CMK (cell line): ENCODE results near the gene TMPRSS3.

Experiments used
- DNase-seq: peaks from one replicate; pipeline ENCODE4 v3.0.0-alpha.2; 2010; ENCODE audit warnings: low read depth

The TMPRSS3 gene

DNA sequence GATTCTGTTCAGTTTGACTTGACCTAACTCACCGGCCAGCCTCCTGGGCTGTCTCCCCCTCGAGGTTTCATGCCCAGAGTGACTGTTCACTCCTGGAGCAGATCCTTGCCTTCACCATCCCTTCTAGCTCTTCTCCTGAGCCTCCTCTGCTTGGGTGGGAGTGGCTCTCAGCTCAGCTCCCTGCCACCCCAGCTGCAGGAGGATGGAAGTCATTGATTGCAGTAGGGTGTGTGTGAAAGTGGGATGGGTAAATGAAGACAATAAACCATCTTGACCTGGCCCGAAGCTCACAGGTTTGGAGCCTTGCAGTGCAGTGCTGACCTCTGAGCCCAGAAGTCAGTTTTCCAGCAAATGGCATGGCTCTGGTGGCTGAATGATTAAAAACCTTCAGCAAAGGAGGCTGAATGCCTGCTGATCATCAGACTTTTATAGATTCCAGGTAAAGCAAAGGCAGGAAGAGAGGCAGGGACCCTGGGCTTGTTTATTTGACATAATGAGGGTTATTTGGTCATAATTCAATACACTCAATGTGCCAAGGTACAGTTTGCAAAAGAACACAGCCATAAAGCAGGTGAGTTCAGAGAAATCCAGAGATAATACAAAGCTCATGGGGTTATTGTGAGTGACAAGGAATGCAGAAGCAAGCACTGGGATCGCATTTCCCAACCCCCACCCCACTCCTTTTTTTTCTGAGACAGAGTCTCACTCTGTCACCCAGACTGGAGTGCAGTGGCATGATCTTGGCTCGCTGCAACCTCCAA lies 63.1 kb downstream of the TMPRSS3 start:
- no peak for DNase-seq

- DNase-seq, result no peak
These were observed 64.2 kb downstream of the TMPRSS3 start for GRCh38 chr21:42331660-42332059.

DNA sequence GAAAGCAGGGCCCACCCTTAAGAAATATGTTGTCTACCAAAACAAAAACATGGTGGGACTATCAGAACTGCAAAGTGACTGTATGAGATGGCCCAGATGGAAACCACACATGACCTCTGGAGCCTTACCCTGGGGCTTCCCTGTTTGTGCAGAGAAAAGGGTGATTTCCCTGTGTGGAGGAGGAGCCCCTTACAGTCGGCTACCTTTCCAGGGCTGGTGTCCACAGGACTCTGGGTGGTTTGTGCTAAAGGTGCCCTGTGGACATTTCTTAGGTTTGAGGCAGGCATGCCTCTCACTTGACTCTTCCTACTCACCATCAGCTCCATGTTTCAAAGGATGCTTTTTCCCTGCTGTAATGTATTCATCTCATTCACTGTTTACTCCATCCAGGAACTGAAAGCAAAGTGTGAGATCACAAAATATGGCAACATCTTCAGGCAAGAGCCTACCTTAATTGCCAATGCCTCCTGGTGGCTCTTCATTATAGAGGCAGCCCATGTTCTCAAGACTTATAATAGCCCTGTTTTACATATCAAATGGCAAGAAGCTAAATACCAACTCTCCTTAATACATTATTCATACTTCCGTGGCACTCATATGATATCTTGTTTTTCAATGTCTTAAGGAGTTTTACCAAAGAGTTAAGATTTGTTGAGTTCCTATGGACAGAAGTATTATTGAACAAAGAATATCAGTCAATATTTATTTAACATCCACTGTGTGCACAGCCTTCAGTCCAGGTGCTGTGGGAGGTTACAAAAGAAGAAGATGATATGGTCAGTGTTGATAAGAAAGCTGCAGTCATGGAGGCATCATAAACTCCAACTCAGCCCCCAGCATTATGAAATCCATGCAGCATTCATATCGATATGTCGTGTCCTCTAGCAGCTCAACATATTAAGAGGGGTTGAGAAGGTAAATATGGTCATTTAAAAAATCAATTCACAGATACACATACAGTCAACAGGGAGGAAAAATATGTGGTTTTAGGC lies 65.2 kb downstream of the TMPRSS3 start:
- no peak for DNase-seq

DNA sequence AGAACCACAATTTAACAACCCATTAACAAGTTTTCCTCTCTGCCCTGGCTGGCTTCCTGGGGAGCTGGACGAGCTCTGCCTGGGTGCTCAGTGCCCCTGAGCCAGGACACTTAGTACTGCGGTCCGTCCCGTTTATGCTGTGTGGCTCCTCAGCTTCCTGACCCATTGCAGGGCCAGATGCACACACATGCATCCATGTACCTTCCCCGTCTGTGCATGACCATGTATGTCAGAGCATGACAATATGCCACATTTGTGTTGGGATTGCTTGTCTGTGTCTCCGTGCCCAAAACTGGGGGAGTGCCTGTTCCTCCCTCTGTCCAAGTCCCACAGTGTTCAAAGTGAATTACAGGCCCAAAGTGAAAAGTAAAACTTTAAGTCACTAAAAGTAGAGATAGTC lies 71.0 kb downstream of the TMPRSS3 start:
- no peak for DNase-seq
